ENCODE results near the gene RNU11. TPM values are rescaled to one million over a fixed set of nuclear protein-coding genes. Genes with fewer than 3 reads are reported as not detected.
"Not testable (repeated sequence)": the region's sequence is repeated elsewhere in the genome, so short reads cannot be mapped to it uniquely, and the experiment has no call there.

The RNU11 gene
- polyA plus RNA-seq, 1 donor (not counting 4 experiments of a cell fraction or from before 2014, with no cell fraction given): not detected

- TF ChIP-seq EZH2 (IDR thresholded peaks at IDR 0.05; ENCODE audit: low read length): no peak
- TF ChIP-seq, protein P1, sequence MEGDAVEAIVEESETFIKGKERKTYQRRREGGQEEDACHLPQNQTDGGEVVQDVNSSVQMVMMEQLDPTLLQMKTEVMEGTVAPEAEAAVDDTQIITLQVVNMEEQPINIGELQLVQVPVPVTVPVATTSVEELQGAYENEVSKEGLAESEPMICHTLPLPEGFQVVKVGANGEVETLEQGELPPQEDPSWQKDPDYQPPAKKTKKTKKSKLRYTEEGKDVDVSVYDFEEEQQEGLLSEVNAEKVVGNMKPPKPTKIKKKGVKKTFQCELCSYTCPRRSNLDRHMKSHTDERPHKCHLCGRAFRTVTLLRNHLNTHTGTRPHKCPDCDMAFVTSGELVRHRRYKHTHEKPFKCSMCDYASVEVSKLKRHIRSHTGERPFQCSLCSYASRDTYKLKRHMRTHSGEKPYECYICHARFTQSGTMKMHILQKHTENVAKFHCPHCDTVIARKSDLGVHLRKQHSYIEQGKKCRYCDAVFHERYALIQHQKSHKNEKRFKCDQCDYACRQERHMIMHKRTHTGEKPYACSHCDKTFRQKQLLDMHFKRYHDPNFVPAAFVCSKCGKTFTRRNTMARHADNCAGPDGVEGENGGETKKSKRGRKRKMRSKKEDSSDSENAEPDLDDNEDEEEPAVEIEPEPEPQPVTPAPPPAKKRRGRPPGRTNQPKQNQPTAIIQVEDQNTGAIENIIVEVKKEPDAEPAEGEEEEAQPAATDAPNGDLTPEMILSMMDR (optimal IDR thresholded peaks at IDR 0.05 in 1 of 3, IDR thresholded peaks at IDR 0.05 in 1 of 3, conservative IDR thresholded peaks at IDR 0.05 in 1 of 3; ENCODE audit: extremely low read depth in 1 of 3, insufficient read depth in 2 of 3, low read length in 3 of 3): no peak
- H3K36me3 ChIP-seq (ENCODE audit: control insufficient read depth in 2 of 2, extremely low read depth in 1 of 2, insufficient read depth in 2 of 2, low read length in 2 of 2): no peaks in the 10 kb centered on the region
These were observed 36.5 kb downstream of the RNU11 start for GRCh38 chr1:28684937-28685336.

DNA sequence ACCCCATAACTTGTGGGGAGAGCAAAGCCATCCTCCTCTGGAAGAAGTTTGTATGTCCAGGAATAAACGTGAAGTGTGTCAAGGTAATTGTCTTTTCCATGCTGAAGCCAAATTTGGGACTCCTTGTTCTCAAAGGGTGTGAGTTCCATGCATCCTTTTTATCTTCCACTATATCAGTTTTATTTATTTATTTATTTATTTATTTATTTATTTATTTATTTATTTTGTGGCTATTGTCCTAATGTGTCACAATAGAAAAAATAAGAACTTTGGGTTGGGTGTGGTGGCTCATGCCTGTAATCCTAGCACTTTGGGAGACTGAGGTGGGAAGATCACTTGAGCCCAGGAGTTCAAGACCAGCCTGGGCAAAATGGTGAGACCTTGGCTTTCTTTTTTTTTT, 43.2 kb downstream of the RNU11 start:
- H3K79me2 ChIP-seq (ENCODE audit: control insufficient read depth, insufficient read depth, low read length); H3K4me1 ChIP-seq (ENCODE audit: control insufficient read depth, extremely low read depth, insufficient read depth, low read length); H3K27me3 ChIP-seq (ENCODE audit: control insufficient read depth, extremely low read depth, insufficient read depth, low read length); H3K9me3 ChIP-seq (ENCODE audit: control insufficient read depth, low read depth, low read length); FAIRE-seq; dilution Hi-C loops (cut with MboI; ENCODE audit: extremely low pct_ligation_motif_present, low sequenced_read_pairs); H3K36me3 ChIP-seq (ENCODE audit: control insufficient read depth in 2 of 2, extremely low read depth in 1 of 2, insufficient read depth in 2 of 2, low read length in 2 of 2); DNase-seq (ENCODE audit: low read depth, low spot score); H2AFZ ChIP-seq (ENCODE audit: control insufficient read depth, low read length); H3K9me1 ChIP-seq (ENCODE audit: control insufficient read depth, extremely low read depth, insufficient read depth, low read length); H4K20me1 ChIP-seq (ENCODE audit: control insufficient read depth, extremely low read depth, insufficient read depth, low read length); H3K4me3 ChIP-seq (ENCODE audit: control insufficient read depth in 2 of 3, extremely low read depth in 1 of 3, insufficient read depth in 2 of 3, low read depth in 1 of 3, low read length in 3 of 3); H3K9ac ChIP-seq (ENCODE audit: control insufficient read depth, extremely low read depth, insufficient read depth, low read length); H3K27ac ChIP-seq (ENCODE audit: control insufficient read depth, insufficient read depth, low read length); H3K4me2 ChIP-seq (ENCODE audit: control insufficient read depth, extremely low read depth, insufficient read depth, low read depth, low read length): not testable (repeated sequence)

More at GRCh38 chr1:28684937-28685336, 36.5 kb downstream of the RNU11 start:
- Histone ChIP-seq H3K9me3 (ENCODE audit: control insufficient read depth, low read depth, low read length) (no peaks in the 10 kb centered on the region), H3K79me2 (ENCODE audit: control insufficient read depth, insufficient read depth, low read length) (no peaks in the 10 kb centered on the region), H3K4me2 (ENCODE audit: control insufficient read depth, extremely low read depth, insufficient read depth, low read depth, low read length) (no peak overlapping the region), H3K9ac (ENCODE audit: control insufficient read depth, extremely low read depth, insufficient read depth, low read length) (no peak overlapping the region), H3K27ac (ENCODE audit: control insufficient read depth, insufficient read depth, low read length) (no peak overlapping the region), H3K4me1 (ENCODE audit: control insufficient read depth, extremely low read depth, insufficient read depth, low read length) (peaks cover 7% of the 10 kb centered on the region), H3K9me1 (ENCODE audit: control insufficient read depth, extremely low read depth, insufficient read depth, low read length) (no peaks in the 10 kb centered on the region), H3K4me3 (ENCODE audit: control insufficient read depth in 2 of 3, extremely low read depth in 1 of 3, insufficient read depth in 2 of 3, low read depth in 1 of 3, low read length in 3 of 3) (no peak overlapping the region), H2AFZ (ENCODE audit: control insufficient read depth, low read length) (no peak overlapping the region), H3K27me3 (ENCODE audit: control insufficient read depth, extremely low read depth, insufficient read depth, low read length) (no peaks in the 10 kb centered on the region), H4K20me1 (ENCODE audit: control insufficient read depth, extremely low read depth, insufficient read depth, low read length) (no peaks in the 10 kb centered on the region)
- no peak for FAIRE-seq
- DNase-seq (ENCODE audit: low read depth, low spot score): no peak
- dilution Hi-C loops (cut with MboI; ENCODE audit: extremely low pct_ligation_motif_present, low sequenced_read_pairs): no loop called here

Small RNAs within 50 kb of the gene (small RNA-seq; reads per million reads assigned to genes)
- gene RF00422 (ENCODE audit: insufficient read length in 3 of 3, low read depth in 3 of 3, low replicate concordance in 1 of 3): 0 reads per million in 3 experiments
- gene RNU11 (ENCODE audit: insufficient read length in 3 of 3, low read depth in 3 of 3, low replicate concordance in 1 of 3): 0 reads per million in 3 experiments

Other genes starting within 250 kb of the RNU11 start
- gene RCC1, start 142.6 kb upstream of the RNU11 start, polyA plus RNA-seq: 23.8 to 45.8 TPM (median 38.6 TPM) in 3 replicates
- gene TRNAU1AP, start 95.5 kb upstream of the RNU11 start, polyA plus RNA-seq: 28.9 to 43.5 TPM (median 40.4 TPM) in 3 replicates
- 0.05 to 0.27 TPM (median 0.17 TPM) in 3 replicates for gene RAB42, start 56.3 kb upstream of the RNU11 start, polyA plus RNA-seq
- gene TAF12, start 5.5 kb upstream of the RNU11 start, polyA plus RNA-seq: 44.7 to 56.9 TPM (median 45.2 TPM) in 3 replicates
- gene GMEB1, start 20.2 kb downstream of the RNU11 start, polyA plus RNA-seq: 4.7 to 9.3 TPM (median 6.0 TPM) in 3 replicates
- gene YTHDF2, start 88.3 kb downstream of the RNU11 start, polyA plus RNA-seq: 88.0 to 103 TPM (median 90.8 TPM) in 3 replicates
- not detected in 3 replicates for gene OPRD1, start 163.6 kb downstream of the RNU11 start, polyA plus RNA-seq